ENCODE measurements around the gene BCL10.
A peak's percentile ranks its signal among the peaks of the same experiment; 100 is the strongest.

Gene BCL10

GRCh38 chr1:85314726-85315125, 38.3 kb upstream of the BCL10 start:
- ChIA-PET POLR2A (ENCODE audit: low non-redundant PET) (no interaction called here), CTCF (interaction anchor here (1.4 kb wide), 1 partner anchor 378 kb away, joined by 3 read pairs; no protein-coding TSS in a partner anchor)
- no peak for DNase-seq (ENCODE audit: low spot score)
- TF ChIP-seq, protein P1, sequence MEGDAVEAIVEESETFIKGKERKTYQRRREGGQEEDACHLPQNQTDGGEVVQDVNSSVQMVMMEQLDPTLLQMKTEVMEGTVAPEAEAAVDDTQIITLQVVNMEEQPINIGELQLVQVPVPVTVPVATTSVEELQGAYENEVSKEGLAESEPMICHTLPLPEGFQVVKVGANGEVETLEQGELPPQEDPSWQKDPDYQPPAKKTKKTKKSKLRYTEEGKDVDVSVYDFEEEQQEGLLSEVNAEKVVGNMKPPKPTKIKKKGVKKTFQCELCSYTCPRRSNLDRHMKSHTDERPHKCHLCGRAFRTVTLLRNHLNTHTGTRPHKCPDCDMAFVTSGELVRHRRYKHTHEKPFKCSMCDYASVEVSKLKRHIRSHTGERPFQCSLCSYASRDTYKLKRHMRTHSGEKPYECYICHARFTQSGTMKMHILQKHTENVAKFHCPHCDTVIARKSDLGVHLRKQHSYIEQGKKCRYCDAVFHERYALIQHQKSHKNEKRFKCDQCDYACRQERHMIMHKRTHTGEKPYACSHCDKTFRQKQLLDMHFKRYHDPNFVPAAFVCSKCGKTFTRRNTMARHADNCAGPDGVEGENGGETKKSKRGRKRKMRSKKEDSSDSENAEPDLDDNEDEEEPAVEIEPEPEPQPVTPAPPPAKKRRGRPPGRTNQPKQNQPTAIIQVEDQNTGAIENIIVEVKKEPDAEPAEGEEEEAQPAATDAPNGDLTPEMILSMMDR (conservative IDR thresholded peaks at IDR 0.05; ENCODE audit: low read depth): no peak
- H3K27ac ChIP-seq: peak overlapping the region; percentile 78

- TF ChIP-seq, protein P1 (conservative IDR thresholded peaks at IDR 0.05; ENCODE audit: low read depth): no peak
- peak overlapping the region; percentile 78 for H3K27ac ChIP-seq
- peak; percentile 84 for DNase-seq (ENCODE audit: low spot score)
- POLR2A ChIA-PET (ENCODE audit: low non-redundant PET): no interaction called here
- CTCF ChIA-PET: interaction anchor here (0.6 kb wide), 1 partner anchor 356 kb away, joined by 4 read pairs; no protein-coding TSS in a partner anchor
Measured at GRCh38 chr1:85313888-85314696, 37.7 kb upstream of the BCL10 start.

GRCh38 chr1:85311818-85312217, 35.4 kb upstream of the BCL10 start:
- TF ChIP-seq, protein P1 (conservative IDR thresholded peaks at IDR 0.05; ENCODE audit: low read depth): no peak
- POLR2A ChIA-PET (ENCODE audit: low non-redundant PET): interaction anchor here (0.5 kb wide), 1 partner anchor 31 kb away, joined by 3 read pairs; no protein-coding TSS in a partner anchor
- H3K27ac ChIP-seq: no peak overlapping the region
- no peak for DNase-seq (ENCODE audit: low spot score)
- CTCF ChIA-PET: interaction anchor here (0.7 kb wide), 1 partner anchor 381 kb away, joined by 3 read pairs; no protein-coding TSS in a partner anchor

- ChIA-PET POLR2A (ENCODE audit: low non-redundant PET) (no interaction called here), CTCF (interaction anchor here (0.5 to 2.3 kb wide), 22 partner anchors 8 to 709 kb away, joined by 3 to 18 read pairs (median 3); partner anchors contain the start of gene CCN1)
- TF ChIP-seq, protein P1 (conservative IDR thresholded peaks at IDR 0.05; ENCODE audit: low read depth): no peak
Measured at GRCh38 chr1:85308833-85309350, 32.5 kb upstream of the BCL10 start.

GRCh38 chr1:85307987-85308832, 31.8 kb upstream of the BCL10 start:
- H3K27ac ChIP-seq: no peak overlapping the region
- ChIA-PET CTCF (interaction anchor here (0.5 to 2.3 kb wide), 27 partner anchors 9 to 710 kb away, joined by 3 to 18 read pairs (median 3); partner anchors contain the start of gene CCN1), POLR2A (ENCODE audit: low non-redundant PET) (no interaction called here)
- DNase-seq (ENCODE audit: low spot score): peak; percentile 78
- TF ChIP-seq, protein P1 (conservative IDR thresholded peaks at IDR 0.05; ENCODE audit: low read depth): peak; percentile 95

More at GRCh38 chr1:85308833-85309350, 32.5 kb upstream of the BCL10 start:
- DNase-seq (ENCODE audit: low spot score): no peak
- no peak overlapping the region for H3K27ac ChIP-seq

DNA sequence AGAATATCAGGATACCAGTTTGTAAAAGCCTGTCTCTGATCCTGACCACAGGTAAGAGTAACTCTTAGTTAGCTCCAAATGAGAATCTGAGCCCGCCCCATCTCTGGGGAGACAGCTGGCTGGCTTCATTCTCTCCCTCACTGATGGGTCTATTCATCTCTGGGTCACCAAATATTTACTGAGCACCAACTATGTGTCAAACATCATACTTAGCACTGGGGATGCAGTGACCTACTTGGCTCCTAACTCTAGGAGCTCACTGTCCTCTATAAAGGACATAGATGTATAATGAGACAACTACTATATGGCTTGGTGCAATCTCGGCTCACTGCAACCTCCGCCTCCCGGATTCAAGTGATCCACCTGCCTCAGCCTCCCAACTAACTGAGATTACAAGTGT, 29.8 kb upstream of the BCL10 start:
- ChIA-PET CTCF (no interaction called here), POLR2A (ENCODE audit: low non-redundant PET) (no interaction called here)
- H3K27ac ChIP-seq: no peak overlapping the region
- no peak for DNase-seq (ENCODE audit: low spot score)
- TF ChIP-seq, protein P1 (conservative IDR thresholded peaks at IDR 0.05; ENCODE audit: low read depth): no peak

Data from RWPE1 (cell line).